Daoy (cell line): Measurements from ENCODE around the gene C1orf226. TPM values are rescaled to one million over a fixed set of nuclear protein-coding genes. Genes with fewer than 3 reads are reported as not detected.
A peak's percentile ranks its signal among the peaks of the same experiment; 100 is the strongest.
"Not testable (repeated sequence)": the region's sequence is repeated elsewhere in the genome, so short reads cannot be mapped to it uniquely, and the experiment has no call there.

Experiments
- DNase-seq: peaks from one replicate; pipeline ENCODE4 v3.0.0-alpha.2; 2015; ENCODE audit warnings: low read depth
- total RNA-seq: library from RNA; depleted of rRNA; stranded (reverse); fragments of >200 nt; shearing (Covaris generic); gene quantifications from 2 replicates; pipeline ENCODE4 v1.2.3, GENCODE V29; 2014; rRNA removed

The C1orf226 gene
- 2.5 TPM in 1 of 2 replicates, not detected in the other for total RNA-seq

- no peak for DNase-seq
These were observed at the start of gene C1orf226 for GRCh38 chr1:162381383-162381782. C1orf226 (plus strand) TSS chr1:162381728; CDS start chr1:162381902, 174 bp downstream.

- DNase-seq = no peak
These were observed 47.5 kb upstream of the C1orf226 start for GRCh38 chr1:162333991-162334390.

- no peak for DNase-seq
These were observed 46.4 kb upstream of the C1orf226 start for GRCh38 chr1:162335126-162335525.

GRCh38 chr1:162336621-162337285 lies 44.8 kb upstream of the C1orf226 start:
- DNase-seq = no peak

- DNase-seq = no peak
These were observed 39.0 kb upstream of the C1orf226 start for GRCh38 chr1:162342452-162342983.

GRCh38 chr1:162343470-162343869 lies 38.1 kb upstream of the C1orf226 start:
- DNase-seq = no peak

- no peak for DNase-seq
These were observed 34.2 kb upstream of the C1orf226 start for GRCh38 chr1:162347281-162347680.

- DNase-seq = peak; percentile 55
These were observed 31.7 kb upstream of the C1orf226 start for GRCh38 chr1:162349635-162350330.

GRCh38 chr1:162351246-162351842 lies 30.2 kb upstream of the C1orf226 start:
- DNase-seq = no peak

- DNase-seq = not testable (repeated sequence)
These were observed 29.7 kb upstream of the C1orf226 start for GRCh38 chr1:162351874-162352273.

GRCh38 chr1:162353078-162353477 lies 28.4 kb upstream of the C1orf226 start:
- no peak for DNase-seq

GRCh38 chr1:162353702-162354101 lies 27.8 kb upstream of the C1orf226 start:
- DNase-seq = no peak

- DNase-seq = peak; percentile 41
These were observed 23.8 kb upstream of the C1orf226 start for GRCh38 chr1:162357681-162358266.

GRCh38 chr1:162358928-162359327 lies 22.6 kb upstream of the C1orf226 start:
- no peak for DNase-seq

GRCh38 chr1:162359523-162360236 lies 21.8 kb upstream of the C1orf226 start:
- no peak for DNase-seq

GRCh38 chr1:162360237-162360873 lies 21.2 kb upstream of the C1orf226 start:
- DNase-seq = no peak

GRCh38 chr1:162360874-162361260 lies 20.7 kb upstream of the C1orf226 start:
- no peak for DNase-seq

GRCh38 chr1:162361349-162361748 lies 20.2 kb upstream of the C1orf226 start:
- DNase-seq = no peak

GRCh38 chr1:162363823-162364222 lies 17.7 kb upstream of the C1orf226 start:
- no peak for DNase-seq

GRCh38 chr1:162364498-162364897 lies 17.0 kb upstream of the C1orf226 start:
- DNase-seq = no peak
